ENCODE measurements around the gene COX11. TPM values are rescaled to one million over a fixed set of nuclear protein-coding genes. Genes with fewer than 3 reads are reported as not detected.

COX11 gene
- total and polyA plus RNA-seq, 7 experiments from 2014 or later = 25.7 to 92.9 (median 74.9) TPM

DNA sequence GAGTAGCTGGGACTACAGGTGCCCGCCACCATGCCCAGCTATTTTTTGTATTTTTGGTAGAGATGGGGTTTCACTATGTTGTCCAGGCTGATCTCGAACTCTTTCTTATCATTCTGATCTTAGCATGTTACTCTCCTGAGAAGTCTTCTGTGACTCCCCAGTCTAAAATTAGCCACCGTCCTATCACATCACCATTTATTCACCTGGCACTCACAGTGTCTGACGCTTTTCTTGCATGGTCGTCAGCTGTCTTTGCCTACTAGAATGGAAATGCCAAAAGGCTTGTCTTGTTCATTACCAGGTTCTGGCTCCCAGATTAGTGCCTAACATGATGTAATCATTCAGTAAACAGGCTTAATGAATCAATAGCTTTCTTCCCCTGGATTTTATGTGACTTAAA lies 44.0 kb downstream of the COX11 start:
- no peak overlapping the region for H3K27ac ChIP-seq (ENCODE audit: low read depth, low read length)
- no peaks in the 10 kb centered on the region for H3K4me1 ChIP-seq (ENCODE audit: control insufficient read depth in 2 of 2, insufficient read depth in 2 of 2, low read length in 2 of 2)
- ATAC-seq (no peak), DNase-seq (no peak)
- H3K27me3 ChIP-seq (ENCODE audit: control insufficient read depth in 2 of 2, insufficient read depth in 2 of 2, low read length in 2 of 2) = no peaks in the 10 kb centered on the region
- Mint-ChIP-seq H3K4me3 (no peak overlapping the region), H3K27me3 (peaks cover 8 to 18% (median 15%) of the 10 kb centered on the region in 5 donors), H3K4me1 (no peaks in the 10 kb centered on the region), H3K27ac (no peak overlapping the region), H3K36me3 (no peaks in the 10 kb centered on the region), H3K9me3 (no peaks in the 10 kb centered on the region)
- intact Hi-C loops (cut with micrococcal nuclease) = no loop called here
- H3K9me3 ChIP-seq (ENCODE audit: control insufficient read depth in 2 of 3, low read length in 3 of 3) = no peaks in the 10 kb centered on the region
- H3K4me3 ChIP-seq (ENCODE audit: low read length) = no peak overlapping the region
- no peaks in the 10 kb centered on the region for H3K36me3 ChIP-seq (ENCODE audit: control insufficient read depth in 2 of 3, insufficient read depth in 3 of 3, low read length in 3 of 3)
- CTCF ChIA-PET = no interaction called here
- POLR2A ChIA-PET = no interaction called here

GRCh38 chr17:54920819-54921218 lies 47.6 kb downstream of the COX11 start:
- H3K27ac ChIP-seq (ENCODE audit: low read depth, low read length) = no peak overlapping the region
- ChIA-PET CTCF (no interaction called here), POLR2A (no interaction called here)
- no peak for DNase-seq
- H3K4me3 ChIP-seq (ENCODE audit: low read length) = no peak overlapping the region
- H3K27me3 ChIP-seq (ENCODE audit: control insufficient read depth in 2 of 2, insufficient read depth in 2 of 2, low read length in 2 of 2) = no peaks in the 10 kb centered on the region
- Mint-ChIP-seq H3K9me3 (peaks cover 0 to 22% (median 11%) of the 10 kb centered on the region in 11 donors), H3K4me1 (no peaks in the 10 kb centered on the region), H3K4me3 (no peak overlapping the region), H3K36me3 (no peaks in the 10 kb centered on the region), H3K27ac (no peak overlapping the region), H3K27me3 (peaks cover 0 to 28% (median 10%) of the 10 kb centered on the region in 5 donors)
- H3K4me1 ChIP-seq (ENCODE audit: control insufficient read depth in 2 of 2, insufficient read depth in 2 of 2, low read length in 2 of 2) = no peaks in the 10 kb centered on the region
- H3K36me3 ChIP-seq (ENCODE audit: control insufficient read depth in 2 of 3, insufficient read depth in 3 of 3, low read length in 3 of 3) = no peaks in the 10 kb centered on the region
- intact Hi-C loops (cut with micrococcal nuclease) = no loop called here
- no peak for ATAC-seq
- H3K9me3 ChIP-seq (ENCODE audit: control insufficient read depth in 2 of 3, low read length in 3 of 3) = peaks cover 0 to 3% (median 0%) of the 10 kb centered on the region in 3 experiments

DNA sequence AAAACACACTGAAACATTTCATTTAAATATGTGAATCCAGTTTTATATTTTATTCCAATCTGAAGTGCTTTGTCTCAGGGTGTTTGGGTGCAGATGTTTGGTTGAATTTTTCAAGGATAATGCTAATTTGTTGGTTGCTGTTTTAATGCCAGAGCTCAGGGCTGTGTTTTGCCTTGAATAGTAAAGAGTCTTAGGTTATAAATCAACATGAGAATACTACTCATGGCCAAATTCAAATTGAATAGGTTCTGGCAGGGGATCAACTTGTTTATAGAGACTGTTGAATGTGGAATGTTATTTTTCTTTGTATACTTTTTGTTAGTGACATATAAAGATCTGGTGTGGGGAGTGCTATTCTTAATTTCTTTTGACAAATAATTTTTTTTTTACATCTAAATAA lies 49.0 kb downstream of the COX11 start:
- Mint-ChIP-seq H3K9me3 (peaks cover 0 to 23% (median 11%) of the 10 kb centered on the region in 11 donors), H3K36me3 (no peaks in the 10 kb centered on the region), H3K4me1 (no peaks in the 10 kb centered on the region), H3K27ac (no peak overlapping the region), H3K4me3 (no peak overlapping the region), H3K27me3 (peaks cover 0 to 28% (median under 1%) of the 10 kb centered on the region in 5 donors)
- ATAC-seq = no peak
- ChIA-PET POLR2A (no interaction called here), CTCF (no interaction called here)
- Histone ChIP-seq H3K4me1 (ENCODE audit: control insufficient read depth in 2 of 2, insufficient read depth in 2 of 2, low read length in 2 of 2) (no peaks in the 10 kb centered on the region), H3K27me3 (ENCODE audit: control insufficient read depth in 2 of 2, insufficient read depth in 2 of 2, low read length in 2 of 2) (no peaks in the 10 kb centered on the region), H3K9me3 (ENCODE audit: control insufficient read depth in 2 of 3, low read length in 3 of 3) (peaks cover 0 to 3% (median 0%) of the 10 kb centered on the region in 3 experiments), H3K27ac (ENCODE audit: low read depth, low read length) (no peak overlapping the region), H3K36me3 (ENCODE audit: control insufficient read depth in 2 of 3, insufficient read depth in 3 of 3, low read length in 3 of 3) (no peaks in the 10 kb centered on the region), H3K4me3 (ENCODE audit: low read length) (no peak overlapping the region)
- DNase-seq = no peak
- intact Hi-C loops (cut with micrococcal nuclease) = no loop called here

- Histone ChIP-seq H3K4me3 (ENCODE audit: low read length) (no peak overlapping the region), H3K27me3 (ENCODE audit: control insufficient read depth in 2 of 2, insufficient read depth in 2 of 2, low read length in 2 of 2) (no peaks in the 10 kb centered on the region), H3K4me1 (ENCODE audit: control insufficient read depth in 2 of 2, insufficient read depth in 2 of 2, low read length in 2 of 2) (no peaks in the 10 kb centered on the region), H3K36me3 (ENCODE audit: control insufficient read depth in 2 of 3, insufficient read depth in 3 of 3, low read length in 3 of 3) (no peaks in the 10 kb centered on the region), H3K27ac (ENCODE audit: low read depth, low read length) (no peak overlapping the region), H3K9me3 (ENCODE audit: control insufficient read depth in 2 of 3, low read length in 3 of 3) (peaks cover 0 to 3% (median 0%) of the 10 kb centered on the region in 3 experiments)
- Mint-ChIP-seq H3K4me3 (no peak overlapping the region), H3K27ac (no peak overlapping the region), H3K9me3 (peaks cover 0 to 23% (median 11%) of the 10 kb centered on the region in 11 donors), H3K36me3 (no peaks in the 10 kb centered on the region), H3K4me1 (no peaks in the 10 kb centered on the region), H3K27me3 (peaks cover 0 to 21% (median 0%) of the 10 kb centered on the region in 5 donors)
- ATAC-seq (no peak), DNase-seq (no peak)
- ChIA-PET POLR2A (no interaction called here), CTCF (no interaction called here)
- intact Hi-C loops (cut with micrococcal nuclease) = no loop called here
Measured at GRCh38 chr17:54916721-54917120, 51.7 kb downstream of the COX11 start.

Other genes with a start within 250 kb of the COX11 start
- under 1 TPM in 1 of 5 experiments, not detected in 4; 0.19 TPM for gene TOM1L1, start 67.8 kb downstream of the COX11 start, total RNA-seq
- not detected for gene TOM1L1, start 67.8 kb downstream of the COX11 start, polyA plus RNA-seq
- 10 to 100 TPM in 2 of 5 experiments, 1 to 10 TPM in 3; 5.2 to 12.1 (median 9.4) TPM for gene STXBP4, start 111 bp upstream of the COX11 start, total RNA-seq
- 1 to 10 TPM; 3.2 to 8.6 TPM for gene STXBP4, start 111 bp upstream of the COX11 start, polyA plus RNA-seq